Measurements from ENCODE around the gene KPTN.
"Not testable (repeated sequence)": the region's sequence is repeated elsewhere in the genome, so short reads cannot be mapped to it uniquely, and the experiment has no call there.

KPTN gene

DNA sequence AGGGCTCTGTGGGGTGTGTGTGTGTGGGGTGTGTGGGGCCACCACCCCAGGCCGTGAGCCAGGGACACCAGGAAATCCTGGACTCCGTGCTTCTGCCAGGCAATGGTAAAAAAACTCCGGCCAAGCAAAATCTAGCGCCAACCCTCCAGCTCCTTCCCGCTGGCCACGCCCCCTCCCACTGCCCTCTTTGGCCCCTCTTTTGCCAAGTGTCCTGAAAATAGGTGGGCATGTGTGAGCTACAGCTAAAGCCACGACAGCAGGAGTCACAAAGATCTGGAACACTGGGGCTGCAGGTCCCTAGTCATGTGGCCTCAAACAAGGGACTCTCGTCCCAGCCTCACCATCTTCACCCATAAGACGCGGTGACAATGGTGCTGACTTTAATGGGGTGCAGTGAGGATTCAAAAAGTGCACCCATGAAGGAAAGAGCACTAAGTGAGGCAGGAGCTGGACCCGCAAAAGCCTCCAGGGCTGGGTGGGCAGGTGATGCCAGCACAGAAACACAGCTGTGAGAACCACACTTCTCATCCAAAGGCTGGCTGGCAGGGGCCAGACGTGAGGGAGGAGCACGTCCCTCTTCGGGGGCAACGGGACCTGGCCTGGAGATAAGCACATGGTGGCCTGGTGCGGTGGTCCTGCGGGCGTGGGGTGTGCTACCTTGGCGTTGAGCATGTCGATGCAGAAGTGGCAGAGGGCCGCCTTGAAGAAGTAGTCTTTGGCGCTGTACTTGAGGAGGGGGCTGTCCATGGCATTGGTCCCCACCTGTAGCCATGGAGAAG, 7.5 kb upstream of the KPTN start:
- no peak for DNase-seq (ENCODE audit: low read depth)

DNA sequence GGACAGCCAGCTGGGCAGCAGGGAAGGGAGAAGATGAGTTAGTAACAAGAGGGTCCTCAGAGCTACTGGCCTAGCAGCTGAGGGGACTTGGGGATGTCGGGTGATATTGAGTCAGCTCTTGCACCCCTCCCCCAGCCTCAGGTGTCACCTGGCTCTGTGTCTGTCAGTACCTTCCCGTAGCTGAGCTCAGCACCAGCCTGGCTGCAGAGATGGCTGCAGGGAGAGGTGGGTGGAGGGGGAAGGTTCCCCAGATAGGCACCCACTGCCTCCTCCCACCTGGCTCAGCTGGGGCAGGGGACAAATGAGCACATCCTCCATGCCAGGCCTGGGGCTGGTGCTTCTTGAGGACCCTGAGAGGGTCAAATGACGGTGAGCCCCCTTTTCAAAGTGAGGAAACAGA, 6.8 kb upstream of the KPTN start:
- no peak for DNase-seq (ENCODE audit: low read depth)

DNA sequence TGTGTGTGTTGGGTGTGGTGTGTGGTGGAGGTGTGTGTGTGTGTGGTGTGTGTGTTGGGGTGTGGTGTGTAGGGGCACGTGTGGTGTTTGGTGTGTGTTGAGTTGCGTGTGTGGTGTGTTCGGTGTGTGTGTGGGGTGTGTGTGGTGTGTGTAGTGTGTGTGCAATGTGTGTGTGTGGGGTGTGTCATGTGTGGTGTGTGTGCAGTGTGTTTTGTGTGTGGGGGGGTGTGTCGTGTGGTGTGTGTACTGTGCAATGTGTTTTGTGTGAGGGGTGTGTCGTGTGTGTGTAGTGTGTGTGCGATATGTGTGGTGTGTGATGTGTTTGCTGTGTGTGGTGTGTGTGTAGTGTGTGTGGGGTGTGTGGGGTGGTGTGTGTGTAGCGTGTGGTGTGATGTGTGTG, 6.0 kb upstream of the KPTN start:
- no peak for DNase-seq (ENCODE audit: low read depth)

DNA sequence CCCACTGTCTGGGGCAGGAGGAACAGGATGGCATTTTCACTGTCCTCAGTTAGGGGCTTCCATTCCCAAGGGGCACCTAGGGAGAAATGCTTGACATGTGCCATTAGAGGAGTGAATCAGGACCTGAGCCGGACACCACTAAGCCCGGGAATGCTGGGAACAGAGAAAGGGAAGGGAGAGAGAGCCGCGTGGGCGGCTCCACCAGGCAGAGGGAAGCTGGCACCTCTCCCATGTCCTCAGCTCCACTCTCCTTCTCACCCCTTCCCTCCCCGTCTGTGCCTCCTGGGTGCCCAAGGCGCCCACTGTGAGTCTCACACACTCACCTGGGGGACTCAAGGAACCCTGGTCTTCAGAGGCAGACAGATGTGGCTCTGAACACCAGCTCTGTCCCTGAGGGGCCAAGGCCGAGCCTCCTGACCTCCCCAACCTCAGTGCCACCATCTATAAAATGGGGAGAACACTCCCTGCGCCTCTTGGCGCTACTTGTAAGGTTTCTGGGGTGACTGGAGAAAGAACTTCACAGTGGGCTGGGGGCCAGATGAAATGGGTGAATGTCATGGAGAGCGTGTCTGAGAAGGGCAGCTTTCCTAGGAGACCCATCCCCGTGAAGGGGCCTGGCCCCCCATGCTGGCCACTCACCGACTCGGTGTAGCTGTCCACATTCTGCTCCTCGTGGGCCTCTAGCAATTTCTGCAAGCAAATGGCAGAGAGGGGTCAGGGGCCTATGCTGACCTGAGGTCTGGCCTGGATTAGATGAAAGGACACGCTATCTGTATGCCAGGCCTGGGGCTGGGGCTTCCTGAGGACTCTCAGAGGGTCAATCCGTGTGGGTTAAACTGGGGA, 5.3 kb upstream of the KPTN start:
- DNase-seq (ENCODE audit: low read depth), result no peak

DNA sequence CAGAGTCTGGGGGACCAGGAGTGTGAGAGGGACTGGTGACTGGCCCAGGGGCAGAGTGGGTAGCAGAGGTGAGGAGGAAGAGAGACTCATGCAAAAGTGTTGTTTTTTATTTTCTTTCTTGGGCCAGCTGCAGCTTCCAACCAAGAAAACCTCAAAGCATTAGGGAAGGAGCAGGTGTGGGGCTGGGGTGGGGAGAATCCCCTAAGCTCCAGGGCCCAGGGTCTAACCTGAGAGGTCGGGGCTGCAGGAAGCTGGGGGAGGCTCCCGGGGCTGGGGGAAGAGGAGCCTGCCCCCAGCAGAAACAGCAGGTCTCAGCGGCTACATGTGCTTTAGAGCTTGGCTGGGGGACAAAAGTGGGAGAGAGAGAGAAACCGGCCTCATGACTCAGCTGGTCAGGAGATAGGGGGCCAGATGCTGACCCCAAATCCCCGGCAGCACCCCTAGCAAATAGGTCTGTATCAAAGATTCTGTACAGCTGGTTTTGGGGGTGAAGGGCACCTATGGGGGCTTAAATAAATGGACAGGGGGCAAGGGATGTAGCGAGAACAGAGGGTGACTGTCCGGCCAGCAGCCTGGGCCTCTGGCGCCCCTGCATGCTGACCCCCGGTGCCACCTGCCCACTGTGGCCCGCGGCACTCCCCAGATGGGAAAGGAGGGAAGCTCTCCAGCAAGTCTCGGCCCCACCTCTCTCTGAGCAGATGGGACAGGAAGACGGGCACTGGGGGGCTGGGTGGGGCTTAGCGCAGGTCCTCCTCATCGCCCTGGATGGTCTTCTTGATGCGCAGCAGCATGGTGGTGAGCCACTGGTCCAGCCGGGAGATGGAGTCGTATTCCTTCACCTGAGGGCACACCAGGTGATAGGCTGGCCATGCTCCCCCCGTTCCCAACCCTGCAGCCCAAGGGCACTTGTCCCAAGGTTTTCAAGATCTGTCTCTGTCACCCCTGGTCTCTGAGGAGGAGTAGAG, 3.8 kb upstream of the KPTN start:
- no peak for DNase-seq (ENCODE audit: low read depth)

DNA sequence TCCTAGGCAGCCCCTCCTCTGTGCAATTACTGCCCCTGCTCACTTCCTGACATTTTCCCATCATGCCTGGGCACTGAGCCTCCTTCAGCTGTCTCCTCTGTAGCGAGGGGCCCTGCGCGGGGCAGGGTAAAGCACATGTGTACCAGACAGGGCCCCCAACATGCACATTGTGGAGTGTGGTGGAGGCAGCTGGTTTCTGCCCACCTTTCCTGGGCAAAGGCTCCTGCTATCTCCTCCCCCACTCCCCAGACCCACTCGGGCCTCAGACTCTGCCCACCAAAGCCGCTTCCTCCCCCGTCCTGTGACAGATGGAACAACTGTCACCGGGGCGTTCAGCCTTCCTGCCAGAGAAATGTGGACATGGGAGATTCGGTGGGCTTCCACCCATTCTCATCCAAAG, 2.9 kb upstream of the KPTN start:
- DNase-seq (ENCODE audit: low read depth), result no peak

DNA sequence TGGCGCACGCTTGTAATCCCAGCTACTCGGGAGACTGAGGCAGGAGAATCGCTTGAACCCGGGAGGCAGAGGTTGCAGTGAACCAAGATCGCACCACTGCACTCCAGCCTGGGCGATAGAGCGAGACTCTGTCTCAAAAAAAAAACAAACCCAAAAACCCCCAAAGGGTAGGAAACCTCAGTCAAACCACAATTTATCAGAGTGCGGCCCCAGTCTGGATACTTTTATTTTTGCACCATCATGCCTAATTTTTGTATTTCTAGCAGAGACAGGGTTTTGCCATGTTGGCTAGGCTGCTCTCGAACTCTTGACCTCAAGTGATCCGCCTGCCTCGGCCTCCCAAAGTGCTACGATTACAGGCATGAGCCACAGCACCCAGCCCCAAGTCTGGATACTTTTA, 2.2 kb upstream of the KPTN start:
- DNase-seq (ENCODE audit: low read depth), result not testable (repeated sequence)

DNA sequence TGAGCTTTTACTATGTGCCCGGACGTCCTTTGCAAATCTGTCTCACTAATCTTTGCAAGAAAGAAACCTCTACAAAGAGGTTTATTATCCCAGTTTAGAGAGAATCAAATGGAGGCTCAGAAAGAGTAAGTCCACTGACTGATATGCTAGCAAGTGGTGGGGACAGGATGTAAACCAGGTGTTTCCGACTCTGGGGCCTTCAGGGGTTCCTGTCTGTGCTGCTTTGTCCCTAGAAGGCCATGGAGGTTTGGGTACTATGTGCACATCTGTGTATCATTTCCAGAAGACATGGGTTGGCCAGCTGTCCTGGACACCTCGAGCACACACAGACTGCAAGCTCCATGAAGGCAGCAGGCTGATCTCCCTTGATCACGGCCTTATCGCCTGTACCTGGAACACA, 1.2 kb upstream of the KPTN start:
- no peak for DNase-seq (ENCODE audit: low read depth)

DNA sequence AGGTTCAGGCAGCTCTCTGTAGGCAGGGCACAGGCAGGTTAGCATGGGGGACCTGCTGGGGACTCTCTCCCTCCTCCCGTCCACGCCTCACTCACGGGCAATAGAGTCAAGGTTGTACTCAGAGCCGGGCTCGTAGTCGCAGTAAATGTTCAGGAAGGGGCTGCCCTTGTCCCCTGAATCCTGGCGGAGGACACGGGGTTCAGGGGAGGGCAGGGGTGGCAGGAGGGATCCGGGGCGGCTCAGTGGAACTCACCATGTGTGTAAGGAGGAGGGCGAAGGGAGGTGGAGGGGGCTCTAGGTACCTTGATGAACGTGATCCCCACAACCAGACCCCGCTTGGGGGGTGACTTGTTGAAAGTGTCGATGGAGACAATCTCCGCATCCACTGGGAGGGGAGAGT, 819 bp downstream of the KPTN start:
- no peak for DNase-seq (ENCODE audit: low read depth)

DNA sequence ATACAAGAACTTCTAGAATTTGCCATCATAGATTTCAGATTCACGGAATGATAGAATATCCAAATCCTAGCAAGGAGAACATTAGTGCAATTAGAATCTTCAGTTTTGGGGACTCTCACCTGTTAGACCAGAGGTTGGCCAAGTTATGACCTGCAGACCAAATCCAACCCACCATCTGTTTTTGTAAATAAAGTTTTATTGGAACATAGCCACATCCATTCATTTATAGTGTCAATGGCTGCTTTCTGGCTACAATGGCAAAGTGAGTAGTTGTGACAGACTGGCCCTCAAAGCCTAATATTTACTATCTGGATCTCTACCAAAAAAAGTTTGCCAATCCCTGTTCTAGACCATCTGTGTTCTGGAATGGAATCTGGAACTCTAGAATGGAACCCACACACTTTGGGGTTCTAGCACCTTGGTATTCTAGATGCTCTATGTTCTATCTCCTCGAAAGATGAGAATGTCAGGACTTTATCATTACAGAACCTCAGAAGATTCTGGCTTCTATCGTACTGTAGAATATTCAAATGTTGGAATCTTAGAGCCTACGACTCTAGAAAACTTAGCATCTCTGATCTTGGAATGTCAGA, 2.5 kb downstream of the KPTN start:
- no peak for DNase-seq (ENCODE audit: low read depth)

DNA sequence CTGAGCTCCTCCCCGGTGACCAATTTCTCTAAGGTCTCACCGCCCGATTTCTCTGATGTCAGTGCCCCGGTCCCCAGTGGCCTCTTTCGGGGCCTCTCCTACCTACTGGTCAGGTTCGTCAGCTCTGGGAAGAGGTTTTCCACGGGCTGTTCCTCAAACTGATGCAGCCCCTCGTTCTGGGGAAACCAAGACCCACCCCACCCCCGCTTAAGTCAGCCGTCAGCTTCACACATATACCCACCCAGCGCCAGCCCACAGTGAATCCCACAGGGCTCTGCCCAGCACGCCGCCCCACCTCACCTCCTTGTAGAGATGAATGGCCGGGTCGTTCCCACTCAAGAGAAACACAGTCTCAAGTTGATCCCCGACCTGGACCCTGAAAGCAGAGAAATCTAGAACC, 3.4 kb downstream of the KPTN start:
- DNase-seq (ENCODE audit: low read depth), result no peak

DNA sequence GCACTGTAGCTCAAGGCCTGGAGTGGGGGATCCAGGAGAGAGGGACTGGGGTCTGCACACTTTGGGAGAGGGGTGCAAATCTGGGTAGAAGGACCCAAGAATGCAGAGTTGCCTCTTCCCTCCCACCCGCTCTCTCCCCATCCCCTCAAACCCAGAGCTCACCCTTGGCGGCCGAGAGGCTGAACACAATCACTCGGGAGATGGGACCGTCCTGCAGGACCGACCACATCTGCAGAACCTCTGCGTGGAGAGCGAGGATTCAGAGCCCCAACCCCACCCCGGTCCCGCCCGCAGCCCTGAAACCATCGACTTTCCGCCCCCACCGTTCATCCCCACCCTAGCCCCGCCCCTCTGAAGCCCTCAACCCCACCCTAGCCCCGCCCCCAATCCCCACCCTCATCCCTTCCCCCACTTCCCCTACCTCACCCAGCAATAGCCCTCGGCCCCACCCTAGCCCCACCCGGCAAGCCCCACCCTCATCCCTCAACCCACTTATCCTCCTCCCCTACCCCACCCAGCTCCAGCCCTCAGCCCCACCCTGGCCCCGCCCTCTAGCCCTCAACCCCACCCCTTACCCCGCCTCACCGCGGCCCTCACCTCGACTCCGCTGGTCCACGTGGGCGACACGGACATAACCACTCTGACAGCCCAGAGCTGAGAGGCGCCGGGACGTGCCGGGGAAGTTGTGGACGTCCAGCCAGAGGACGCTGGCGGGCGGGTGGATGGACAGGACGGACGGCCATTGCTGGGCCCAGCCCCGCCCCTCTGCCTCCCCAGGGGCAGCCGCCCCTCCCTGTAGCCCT, 4.1 kb downstream of the KPTN start:
- no peak for DNase-seq (ENCODE audit: low read depth)

DNA sequence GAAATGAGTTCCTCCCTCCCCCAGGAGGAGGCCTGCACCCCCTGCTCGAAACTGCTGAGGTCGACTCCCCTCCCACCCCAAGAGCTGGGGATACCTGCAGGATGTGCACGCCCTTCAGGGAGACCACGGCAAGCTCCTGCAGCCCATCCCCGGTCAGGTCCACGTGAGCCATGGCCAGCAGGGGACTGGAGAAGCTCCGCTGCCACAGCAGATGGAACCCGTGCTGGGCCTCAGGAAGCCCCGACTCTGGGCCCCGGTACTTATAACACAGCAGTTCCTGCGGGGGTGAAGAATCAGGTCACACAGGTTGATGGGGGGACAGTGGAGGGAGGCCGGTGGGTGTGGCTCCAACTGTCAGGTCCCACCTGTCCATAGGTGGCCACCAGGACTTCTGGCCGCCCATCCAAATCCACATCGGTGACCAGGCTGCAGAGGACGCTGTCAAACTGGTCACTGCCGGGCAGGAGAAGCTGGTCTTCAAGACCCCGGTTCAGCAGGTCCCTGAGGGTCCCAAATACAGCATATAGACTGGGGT, 7.5 kb downstream of the KPTN start:
- DNase-seq (ENCODE audit: low read depth), result no peak

DNA sequence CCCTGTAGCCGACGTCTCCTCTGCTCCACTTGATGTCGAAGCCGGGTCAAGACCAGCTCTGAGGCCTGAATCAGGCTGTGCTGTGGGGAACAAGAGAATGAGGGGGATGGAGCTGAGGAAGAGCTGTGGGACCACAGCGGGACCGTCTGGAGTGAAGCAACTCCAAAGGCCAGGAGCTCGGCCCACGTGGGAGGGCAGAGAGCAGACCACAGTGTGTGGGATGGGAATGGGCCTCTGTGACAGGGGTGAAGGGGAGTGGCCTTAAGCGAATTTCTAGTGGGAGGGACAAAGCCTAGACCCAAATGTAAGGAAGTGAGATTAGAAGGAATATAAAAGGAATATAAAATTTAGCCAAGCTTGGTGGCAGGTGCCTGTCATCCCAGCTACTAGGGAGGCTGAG, 8.6 kb downstream of the KPTN start:
- DNase-seq (ENCODE audit: low read depth), result no peak

DNA sequence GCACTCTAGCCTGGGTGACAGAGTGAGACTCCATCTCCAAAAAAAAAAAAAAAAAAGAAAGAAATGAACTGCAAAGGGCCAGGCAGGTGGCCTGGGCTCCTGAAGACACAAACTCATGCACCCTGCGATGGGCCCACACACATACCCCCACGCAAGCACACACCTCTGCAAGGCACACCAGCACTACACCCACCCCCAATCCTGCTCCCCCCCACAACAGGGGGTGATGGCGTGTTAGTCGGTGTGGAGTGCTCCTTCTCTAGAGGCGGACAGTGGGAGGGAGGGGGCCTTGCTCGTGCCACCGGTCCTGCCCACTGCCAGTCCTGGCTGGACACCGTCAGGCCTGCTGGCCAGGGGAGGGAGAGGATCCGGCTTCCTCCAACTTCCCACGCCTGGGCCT, 10.7 kb downstream of the KPTN start:
- no peak for DNase-seq (ENCODE audit: low read depth)

DNA sequence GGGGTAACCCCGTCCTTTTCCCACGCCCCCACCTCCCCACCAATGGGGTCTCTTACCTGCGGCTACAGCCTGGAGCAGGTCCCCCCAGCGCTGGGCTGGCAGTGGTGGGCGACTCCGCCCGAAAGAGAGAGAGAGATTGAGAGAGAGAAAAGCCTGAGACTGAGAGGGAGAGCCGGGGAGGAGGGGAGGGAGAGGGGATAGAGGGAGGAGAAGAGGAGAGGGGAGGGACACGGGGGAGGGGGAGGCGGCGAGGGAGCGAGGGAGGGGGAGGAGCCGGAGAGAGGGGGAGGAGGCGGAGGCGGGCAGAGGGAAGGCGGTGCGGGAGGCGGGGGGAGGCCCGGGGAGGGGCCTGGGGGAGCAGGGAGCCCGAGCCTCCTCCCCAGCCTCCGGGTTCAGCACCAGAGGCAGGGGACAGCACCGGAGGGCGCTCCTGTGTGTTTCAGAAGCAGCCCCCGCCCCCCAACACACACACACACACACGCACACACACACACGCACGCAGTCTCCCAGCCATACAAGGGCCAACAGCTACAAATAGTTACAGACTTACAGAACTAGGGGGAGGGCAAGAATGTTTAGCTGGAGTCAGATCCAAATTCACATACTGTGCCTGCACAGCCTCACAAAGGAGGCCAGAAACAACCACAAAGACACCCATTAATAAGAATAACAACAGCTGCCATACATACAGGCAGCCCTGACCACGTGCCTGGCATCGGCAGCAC, 12.1 kb downstream of the KPTN start, which contains the start of gene SLC8A2:
Gene SLC8A2, minus strand, starts transcription at position 161 of the 725 bp plus-strand sequence. CDS start 5,490 bp downstream, outside the sequence.
- peak; percentile 14 for DNase-seq (ENCODE audit: low read depth)

DNA sequence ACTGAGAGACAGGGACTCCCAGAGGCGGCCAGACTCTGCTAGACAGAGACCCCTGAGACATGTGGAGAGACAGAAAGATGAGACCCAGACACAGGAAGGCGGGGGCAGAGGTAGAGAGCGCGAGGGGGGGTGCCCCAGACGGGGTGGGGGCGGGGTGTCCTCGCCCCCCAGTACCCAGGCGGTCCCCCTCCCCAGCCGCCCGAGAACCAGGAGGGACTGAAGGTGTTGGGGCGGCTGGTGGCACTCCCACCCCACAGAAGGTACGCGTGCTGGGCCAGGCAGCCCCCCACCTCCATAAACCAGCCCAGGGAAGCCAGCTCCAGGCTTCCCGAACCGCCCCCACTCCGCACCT, 12.7 kb downstream of the KPTN start:
- no peak for DNase-seq (ENCODE audit: low read depth)

DNA sequence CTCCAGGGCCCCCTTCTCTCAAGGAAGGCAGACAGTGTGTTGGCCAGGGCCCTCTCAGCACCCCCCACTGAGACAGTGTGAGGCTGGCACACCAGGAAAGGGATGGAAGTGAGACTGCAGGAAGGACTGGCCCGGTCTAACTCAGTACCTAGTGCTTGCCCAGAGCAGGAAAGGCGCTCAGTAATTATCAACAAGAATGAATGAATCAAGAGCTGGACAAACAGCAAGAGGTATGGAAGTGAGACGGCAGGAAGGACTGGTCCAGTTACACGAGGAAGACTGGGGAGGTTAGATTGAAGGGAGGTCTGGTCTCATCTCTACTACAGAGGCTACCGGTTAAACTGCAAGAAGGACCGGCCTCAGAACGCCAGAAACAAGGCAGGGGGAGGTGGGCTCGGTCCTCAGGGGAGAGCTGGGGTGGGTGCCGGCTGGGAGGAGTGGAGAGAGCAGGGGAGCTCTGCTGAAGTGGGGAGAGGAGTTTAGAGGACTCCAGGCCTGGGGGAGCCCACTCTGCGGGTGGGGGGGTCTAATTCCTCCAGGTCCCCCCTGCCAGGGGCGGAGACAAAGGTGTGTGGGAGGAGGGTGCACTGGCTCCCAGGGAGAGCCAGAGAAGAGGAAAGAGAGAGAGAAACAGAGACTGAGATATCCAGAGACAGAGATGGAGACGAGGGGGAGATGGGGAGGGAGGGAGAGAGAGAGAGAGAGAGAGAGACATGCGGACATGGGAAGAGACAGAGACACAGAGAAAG, 13.4 kb downstream of the KPTN start:
- no peak for DNase-seq (ENCODE audit: low read depth)

DNA sequence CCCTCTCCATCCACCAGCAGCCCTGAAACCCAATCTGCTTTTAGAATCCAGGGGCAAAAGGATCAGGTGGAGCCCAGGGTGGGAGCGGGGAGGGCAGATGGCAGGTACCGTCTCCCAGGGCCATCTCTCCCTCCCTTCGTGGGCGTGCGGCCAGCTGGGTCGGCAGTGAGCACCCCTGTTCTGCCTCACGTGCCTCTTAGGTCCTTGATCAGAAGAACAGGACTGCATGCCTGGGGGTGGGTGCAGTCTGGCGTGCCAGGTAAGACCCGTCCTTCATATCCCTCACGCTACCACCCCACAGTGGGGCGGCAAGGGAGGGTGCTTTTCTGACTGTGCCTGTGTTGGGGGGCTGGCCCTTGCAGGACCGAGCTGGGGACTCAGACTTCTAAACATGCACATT, 14.3 kb downstream of the KPTN start:
- DNase-seq (ENCODE audit: low read depth), result no peak

DNA sequence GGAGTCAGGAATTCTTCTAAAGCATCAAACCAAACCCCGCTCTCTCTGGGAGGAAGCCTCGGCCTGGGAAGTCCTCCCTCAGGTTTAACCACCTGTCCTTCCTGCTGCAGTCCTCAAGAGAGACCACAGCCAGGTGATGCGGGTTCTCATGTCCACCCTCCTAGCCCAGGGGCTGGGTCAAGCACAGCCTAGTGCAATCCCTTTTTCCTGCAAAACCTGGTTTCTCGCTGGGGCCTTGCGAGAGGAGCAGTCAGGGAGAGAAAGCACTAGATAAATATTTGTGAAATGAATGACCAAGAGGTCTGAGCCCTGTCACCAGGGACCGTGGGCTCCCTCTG, 14.7 kb downstream of the KPTN start:
- no peak for DNase-seq (ENCODE audit: low read depth)
